Left ventricle myocardium inferior (tissue), 1 donor: ENCODE measurements around the gene SH3BGRL. TPM values are rescaled to one million over a fixed set of nuclear protein-coding genes. Genes with fewer than 3 reads are reported as not detected.

ENCODE experiments used
- DNase-seq: peaks from one replicate; pipeline ENCODE4 v3.0.0-alpha.2; 2020
- H3K27ac ChIP-seq: fragments of 200-600 bp; replicated peaks from 2 replicates; pipeline ENCODE4 v1.8.0; 2021
- H3K27me3 ChIP-seq: fragments of 200-600 bp; 2 replicates; pipeline ENCODE4 v1.8.0; 2021; ENCODE audit warnings: low read depth
- H3K36me3 ChIP-seq: fragments of 200-600 bp; 2 replicates; pipeline ENCODE4 v1.8.0; 2021
- H3K4me1 ChIP-seq: fragments of 200-600 bp; 2 replicates; pipeline ENCODE4 v1.8.0; 2021
- H3K4me3 ChIP-seq: fragments of 200-600 bp; 2 replicates; pipeline ENCODE4 v1.8.0; 2021; ENCODE audit warnings: mild to moderate bottlenecking, moderate library complexity
- H3K9me3 ChIP-seq: fragments of 200-600 bp; replicated peaks from 2 replicates; pipeline ENCODE4 v1.8.0; 2021
- intact Hi-C: fragments of 100-400 bp; cut with micrococcal nuclease; formaldehyde crosslinking; loops from one replicate; pipeline ENCODE4 v1.11.0; 2022
- total RNA-seq: library from RNA; stranded (reverse); fragmentation: NEBNext Ultra II Directional; extraction: Animal tissue kit (Norgen Biotek cat#: 25700); gene quantifications from one replicate; pipeline ENCODE4 v1.2.1, GENCODE V29; 2021
- TF ChIP-seq, protein P1 (sequence below): fragments of 200-600 bp; IDR thresholded peaks from 2 replicates; pipeline ENCODE4 v1.8.0; 2021; ENCODE audit warnings: antibody characterized with exemption, mild to moderate bottlenecking, borderline replicate concordance
- donor health status: DM: no; HTN: yes; CAD: no; lungs with severe emphysema.

SH3BGRL gene
- total RNA-seq, 1 donor from 2014 or later: 27.0 TPM

DNA sequence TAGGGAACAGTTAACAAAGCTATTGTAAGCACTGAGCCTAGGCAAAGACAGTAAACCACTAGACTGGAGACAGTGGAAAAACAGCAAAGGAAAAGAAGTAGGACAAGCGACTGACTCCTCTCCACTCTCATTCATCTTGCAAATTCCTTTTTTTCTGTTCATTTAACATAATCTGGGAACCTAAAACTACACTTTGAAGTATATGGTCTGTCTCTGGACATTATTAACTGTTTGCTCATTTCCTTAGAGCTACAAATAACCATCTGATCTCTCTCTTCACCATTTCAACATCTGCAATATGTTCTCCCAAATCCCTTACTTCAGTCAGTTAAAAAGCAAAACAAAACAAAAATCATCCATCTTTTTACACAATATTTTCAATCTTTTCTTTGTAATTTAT is 831 bp upstream of the SH3BGRL start:
- intact Hi-C loops: no loop called here

DNA sequence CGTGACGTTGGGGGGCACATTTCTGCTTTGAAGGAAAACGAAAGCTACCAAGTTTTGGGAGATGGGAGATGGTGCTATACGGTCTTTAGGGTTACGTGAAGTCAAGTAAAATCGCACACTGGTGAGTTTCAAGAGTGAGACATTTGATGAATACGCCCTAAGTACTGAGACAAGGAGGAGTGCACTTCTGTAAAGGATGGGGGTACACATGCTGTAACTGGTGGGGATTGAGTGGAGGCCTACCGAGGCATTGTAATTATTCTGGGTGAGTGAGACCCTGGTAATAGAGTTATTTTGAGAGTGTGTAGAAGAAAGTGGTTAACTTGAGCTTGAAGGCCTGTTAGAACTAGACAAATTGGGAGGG is 536 bp downstream of the SH3BGRL start:
- no peak for DNase-seq
- Histone ChIP-seq H3K36me3 (no peaks in the 10 kb centered on the region), H3K27ac (peak overlapping the region; percentile 78), H3K4me1 (no peaks in the 10 kb centered on the region), H3K27me3 (no peaks in the 10 kb centered on the region), H3K4me3 (peak overlapping the region; percentile 70), H3K9me3 (no peaks in the 10 kb centered on the region)
- TF ChIP-seq, protein P1, sequence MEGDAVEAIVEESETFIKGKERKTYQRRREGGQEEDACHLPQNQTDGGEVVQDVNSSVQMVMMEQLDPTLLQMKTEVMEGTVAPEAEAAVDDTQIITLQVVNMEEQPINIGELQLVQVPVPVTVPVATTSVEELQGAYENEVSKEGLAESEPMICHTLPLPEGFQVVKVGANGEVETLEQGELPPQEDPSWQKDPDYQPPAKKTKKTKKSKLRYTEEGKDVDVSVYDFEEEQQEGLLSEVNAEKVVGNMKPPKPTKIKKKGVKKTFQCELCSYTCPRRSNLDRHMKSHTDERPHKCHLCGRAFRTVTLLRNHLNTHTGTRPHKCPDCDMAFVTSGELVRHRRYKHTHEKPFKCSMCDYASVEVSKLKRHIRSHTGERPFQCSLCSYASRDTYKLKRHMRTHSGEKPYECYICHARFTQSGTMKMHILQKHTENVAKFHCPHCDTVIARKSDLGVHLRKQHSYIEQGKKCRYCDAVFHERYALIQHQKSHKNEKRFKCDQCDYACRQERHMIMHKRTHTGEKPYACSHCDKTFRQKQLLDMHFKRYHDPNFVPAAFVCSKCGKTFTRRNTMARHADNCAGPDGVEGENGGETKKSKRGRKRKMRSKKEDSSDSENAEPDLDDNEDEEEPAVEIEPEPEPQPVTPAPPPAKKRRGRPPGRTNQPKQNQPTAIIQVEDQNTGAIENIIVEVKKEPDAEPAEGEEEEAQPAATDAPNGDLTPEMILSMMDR: no peak
- intact Hi-C loops: no loop called here

More for the DNA sequence above, 831 bp upstream of the SH3BGRL start:
- no peak for DNase-seq
- peak overlapping the region; percentile 78 for H3K27ac ChIP-seq
- H3K36me3 ChIP-seq: no peaks in the 10 kb centered on the region
- H3K9me3 ChIP-seq: no peaks in the 10 kb centered on the region
- TF ChIP-seq, protein P1: no peak
- peak overlapping the region; percentile 70 for H3K4me3 ChIP-seq
- H3K27me3 ChIP-seq: no peaks in the 10 kb centered on the region
- H3K4me1 ChIP-seq: no peaks in the 10 kb centered on the region

DNA sequence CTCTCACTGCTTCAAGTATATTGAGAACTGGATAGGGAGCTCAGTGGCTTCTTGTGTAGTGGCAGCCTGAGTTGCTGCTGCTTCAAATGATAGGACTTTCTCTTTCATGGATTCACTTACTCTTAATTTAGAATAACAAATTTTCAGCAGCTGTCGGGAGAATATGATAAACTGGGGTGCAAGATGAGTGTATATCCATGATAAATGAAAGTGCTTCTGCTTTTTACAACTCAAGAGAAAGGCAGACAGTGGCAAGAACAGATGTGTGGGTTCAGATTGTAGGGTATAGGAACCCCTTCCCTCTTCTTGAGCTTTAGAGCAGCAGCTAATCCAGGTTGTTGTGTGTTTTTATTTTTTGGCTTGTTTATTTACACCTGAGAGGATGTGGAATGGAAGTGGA is 1.0 kb downstream of the SH3BGRL start:
- DNase-seq: no peak
- H3K4me1 ChIP-seq: no peaks in the 10 kb centered on the region

DNA sequence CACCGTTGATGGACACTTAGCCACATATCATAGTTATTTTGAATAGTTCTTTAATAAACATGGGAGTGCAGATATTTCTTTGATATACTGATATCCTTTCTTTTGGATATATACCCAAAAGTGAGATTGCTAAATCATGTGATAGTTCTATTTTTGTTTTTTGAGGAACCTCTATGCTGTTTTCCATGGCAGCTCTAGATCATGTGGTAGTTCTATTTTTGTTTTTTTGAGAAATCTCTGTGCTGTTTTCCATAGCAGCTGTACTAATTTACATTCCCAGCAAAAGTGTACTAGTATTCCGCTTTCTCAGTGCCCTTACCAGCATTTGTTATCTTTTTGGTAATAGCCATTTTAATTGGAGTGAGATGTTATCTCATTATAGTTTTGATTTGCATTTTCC is 3.6 kb downstream of the SH3BGRL start:
- no peak overlapping the region for H3K27ac ChIP-seq
- intact Hi-C loops: no loop called here
- TF ChIP-seq, protein P1: no peak
- H3K4me1 ChIP-seq: no peaks in the 10 kb centered on the region
- no peak for DNase-seq
- H3K27me3 ChIP-seq: no peaks in the 10 kb centered on the region
- H3K36me3 ChIP-seq: no peaks in the 10 kb centered on the region
- H3K4me3 ChIP-seq: no peak overlapping the region
- no peaks in the 10 kb centered on the region for H3K9me3 ChIP-seq

More for the DNA sequence above, 1.0 kb downstream of the SH3BGRL start:
- TF ChIP-seq, protein P1: no peak
- H3K9me3 ChIP-seq: no peaks in the 10 kb centered on the region
- H3K36me3 ChIP-seq: no peaks in the 10 kb centered on the region
- intact Hi-C loops: no loop called here
- H3K27ac ChIP-seq: peak overlapping the region; percentile 78
- peak overlapping the region; percentile 70 for H3K4me3 ChIP-seq
- H3K27me3 ChIP-seq: no peaks in the 10 kb centered on the region

DNA sequence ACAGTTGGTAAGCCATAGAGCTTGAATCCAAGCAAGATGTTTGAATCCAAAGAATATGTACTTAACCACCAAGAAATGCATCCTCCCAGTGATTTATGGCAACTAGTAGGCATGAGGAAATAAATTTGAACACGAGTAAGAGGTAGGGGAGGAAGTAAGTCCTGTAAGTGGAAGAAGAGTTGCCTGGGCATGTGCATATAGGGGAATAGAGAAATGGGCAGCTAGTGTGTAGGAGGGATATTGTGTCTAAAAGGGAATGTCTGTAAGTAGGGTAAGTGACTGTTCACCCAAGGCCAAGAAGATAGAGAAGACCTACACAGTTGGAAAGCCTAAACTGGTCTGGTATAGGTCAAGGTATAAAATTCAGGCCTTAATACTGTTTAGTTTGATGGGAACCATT is 4.6 kb downstream of the SH3BGRL start:
- TF ChIP-seq, protein P1: no peak
- H3K36me3 ChIP-seq: no peaks in the 10 kb centered on the region
- H3K4me1 ChIP-seq: no peaks in the 10 kb centered on the region
- H3K27ac ChIP-seq: no peak overlapping the region
- no peak overlapping the region for H3K4me3 ChIP-seq
- intact Hi-C loops: no loop called here
- no peaks in the 10 kb centered on the region for H3K9me3 ChIP-seq
- no peak for DNase-seq
- H3K27me3 ChIP-seq: no peaks in the 10 kb centered on the region

DNA sequence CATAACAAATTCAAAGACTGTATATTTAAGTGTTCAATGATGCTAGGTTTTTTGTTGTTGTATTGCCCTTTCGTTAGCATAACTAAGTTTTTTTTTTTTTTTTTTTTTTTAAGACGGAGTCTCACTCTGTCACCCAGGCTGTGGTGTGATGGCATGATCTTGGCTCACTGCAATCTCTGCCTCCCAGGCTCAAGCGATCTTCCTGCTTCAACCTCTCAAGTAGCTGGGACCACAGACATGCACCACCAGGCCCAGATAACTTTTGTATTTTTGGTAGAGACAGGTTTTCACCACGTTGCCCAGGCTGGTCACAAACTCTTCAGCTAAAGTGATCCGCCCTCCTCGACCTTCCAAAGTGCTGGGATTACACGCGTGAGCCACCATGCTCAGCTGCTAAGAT is 7.0 kb downstream of the SH3BGRL start:
- DNase-seq: no peak
- Histone ChIP-seq H3K36me3 (no peaks in the 10 kb centered on the region), H3K4me1 (no peaks in the 10 kb centered on the region), H3K4me3 (no peak overlapping the region), H3K27me3 (no peaks in the 10 kb centered on the region), H3K27ac (no peak overlapping the region), H3K9me3 (no peaks in the 10 kb centered on the region)
- TF ChIP-seq, protein P1: no peak
- intact Hi-C loops: no loop called here
